Osteoblast (primary cell): ENCODE results near the gene PPIL3. TPM values are rescaled to one million over a fixed set of nuclear protein-coding genes. Genes with fewer than 3 reads are reported as not detected.

Source experiments
- DNase-seq: peaks from one replicate; pipeline ENCODE4 v3.0.0; 2011; ENCODE audit warnings: low spot score, mixed read lengths; ENCODE audit not compliant: insufficient read length; ENCODE audit errors: missing footprints
- H2AFZ ChIP-seq: 2 replicates; pipeline ENCODE4 v1.6.0; 2011; ENCODE audit warnings: mild to moderate bottlenecking, low read length
- H3K27ac ChIP-seq: 2 replicates; pipeline ENCODE4 v1.5.1; 2011; ENCODE audit warnings: mild to moderate bottlenecking, low read depth, low read length, moderate library complexity
- H3K27me3 ChIP-seq: 2 replicates; pipeline ENCODE4 v1.6.0; 2012; ENCODE audit warnings: mild to moderate bottlenecking, control low read depth, inconsistent platforms, low read length, moderate library complexity; ENCODE audit not compliant: insufficient read depth
- H3K36me3 ChIP-seq: 2 replicates; pipeline ENCODE4 v1.5.1; 2011; ENCODE audit warnings: mild to moderate bottlenecking, low read length, control low read depth, moderate library complexity; ENCODE audit not compliant: insufficient read depth
- H3K4me1 ChIP-seq: 2 replicates; pipeline ENCODE4 v1.5.1; 2011; ENCODE audit warnings: mild to moderate bottlenecking, low read length, control low read depth, moderate library complexity; ENCODE audit not compliant: insufficient read depth
- H3K4me2 ChIP-seq: 2 replicates; pipeline ENCODE4 v1.6.0; 2011; ENCODE audit warnings: mild to moderate bottlenecking, low read length; ENCODE audit not compliant: insufficient read depth
- H3K4me3 ChIP-seq: fragments of 200-600 bp; sonication (generic); 3 replicates; pipeline ENCODE4 v1.5.1; 2012; ENCODE audit warnings: mild to moderate bottlenecking, low read length, inconsistent platforms; ENCODE audit not compliant: insufficient read depth
- H3K79me2 ChIP-seq: 2 replicates; pipeline ENCODE4 v1.6.0; 2012; ENCODE audit warnings: mild to moderate bottlenecking, low read length, control low read depth, inconsistent platforms; ENCODE audit not compliant: insufficient read depth
- H3K9me3 ChIP-seq: 2 replicates; pipeline ENCODE4 v1.5.1; 2011; ENCODE audit warnings: low read depth, low read length, control low read depth
- H4K20me1 ChIP-seq: 2 replicates; pipeline ENCODE4 v1.6.0; 2012; ENCODE audit warnings: mild to moderate bottlenecking, low read length, control low read depth; ENCODE audit not compliant: insufficient read depth
- CTCF ChIP-seq: IDR thresholded peaks from 2 replicates; pipeline ENCODE4 v1.5.1; 2011; ENCODE audit warnings: mild to moderate bottlenecking, low read depth, low read length, moderate library complexity; ENCODE audit errors: extremely low read depth
- total RNA-seq: library from RNA; depleted of rRNA; stranded (reverse); fragments of >200 nt; gene quantifications from 2 replicates; pipeline ENCODE4 v1.2.3, GENCODE V29; 2012

Gene PPIL3
- total RNA-seq, 1 donor = 45.2 TPM

- peaks cover 35% of the 10 kb centered on the region for H4K20me1 ChIP-seq
Measured at GRCh38 chr2:200851398-200852248, 37.3 kb downstream of the PPIL3 start.

GRCh38 chr2:200850512-200851256, 38.2 kb downstream of the PPIL3 start:
- peaks cover 28% of the 10 kb centered on the region for H4K20me1 ChIP-seq

More at GRCh38 chr2:200851398-200852248, 37.3 kb downstream of the PPIL3 start:
- Histone ChIP-seq H3K79me2 (peaks cover 7% of the 10 kb centered on the region), H3K36me3 (peaks cover 57% of the 10 kb centered on the region), H3K4me2 (no peak overlapping the region), H3K27me3 (no peaks in the 10 kb centered on the region), H3K4me3 (no peak overlapping the region), H3K9me3 (no peaks in the 10 kb centered on the region), H3K27ac (no peak overlapping the region), H2AFZ (no peak overlapping the region), H3K4me1 (no peaks in the 10 kb centered on the region)
- no peak for DNase-seq
- TF ChIP-seq CTCF = no peak

GRCh38 chr2:200847939-200848338, 40.9 kb downstream of the PPIL3 start:
- Histone ChIP-seq H3K9me3 (no peaks in the 10 kb centered on the region), H2AFZ (no peak overlapping the region), H3K79me2 (no peaks in the 10 kb centered on the region), H3K4me1 (no peaks in the 10 kb centered on the region), H3K4me3 (no peak overlapping the region), H3K27me3 (no peaks in the 10 kb centered on the region), H3K36me3 (peaks cover 20% of the 10 kb centered on the region), H4K20me1 (peaks cover 14% of the 10 kb centered on the region), H3K27ac (no peak overlapping the region), H3K4me2 (no peak overlapping the region)
- TF ChIP-seq CTCF = no peak
- DNase-seq = no peak

More at GRCh38 chr2:200850512-200851256, 38.2 kb downstream of the PPIL3 start:
- no peak overlapping the region for H3K4me2 ChIP-seq
- H3K27me3 ChIP-seq = no peaks in the 10 kb centered on the region
- H3K79me2 ChIP-seq = peaks cover 2% of the 10 kb centered on the region
- peaks cover 48% of the 10 kb centered on the region for H3K36me3 ChIP-seq
- H3K27ac ChIP-seq = no peak overlapping the region
- H3K4me3 ChIP-seq = no peak overlapping the region
- DNase-seq = no peak
- H3K4me1 ChIP-seq = no peaks in the 10 kb centered on the region
- H3K9me3 ChIP-seq = no peaks in the 10 kb centered on the region
- TF ChIP-seq CTCF = no peak
- no peak overlapping the region for H2AFZ ChIP-seq

GRCh38 chr2:200847269-200847668, 41.6 kb downstream of the PPIL3 start:
- Histone ChIP-seq H3K36me3 (peaks cover 14% of the 10 kb centered on the region), H3K4me2 (no peak overlapping the region), H3K4me3 (no peak overlapping the region), H3K9me3 (no peaks in the 10 kb centered on the region), H3K79me2 (no peaks in the 10 kb centered on the region), H2AFZ (no peak overlapping the region), H3K4me1 (no peaks in the 10 kb centered on the region), H4K20me1 (peaks cover 11% of the 10 kb centered on the region), H3K27ac (no peak overlapping the region), H3K27me3 (no peaks in the 10 kb centered on the region)
- DNase-seq = no peak
- no peak for TF ChIP-seq CTCF
